MM.1S (cell line): ENCODE measurements around the gene NUP214.
"Not testable (repeated sequence)": the region's sequence is repeated elsewhere in the genome, so short reads cannot be mapped to it uniquely, and the experiment has no call there.

Source experiments
- DNase-seq: peaks from one replicate; pipeline ENCODE4 v3.0.0-alpha.2; 2015
- H2AFZ ChIP-seq: fragments of 300-600 bp; sonication (generic); 2 replicates; pipeline ENCODE4 v1.6.0; 2016; ENCODE audit warnings: antibody characterized with exemption, low read length
- H3F3A ChIP-seq: fragments of 300-600 bp; sonication (generic); 2 replicates; pipeline ENCODE4 v1.6.1; 2016; ENCODE audit warnings: mild to moderate bottlenecking, antibody characterized with exemption, low read length, moderate library complexity, mixed read lengths; ENCODE audit not compliant: insufficient read depth
- H3K27ac ChIP-seq: fragments of 300-600 bp; sonication (generic); 2 replicates; pipeline ENCODE4 v1.5.1; 2016; ENCODE audit warnings: mild to moderate bottlenecking, low read length
- H3K27me3 ChIP-seq: fragments of 300-600 bp; sonication (generic); replicated peaks from 2 replicates; pipeline ENCODE4 v1.6.0; 2016; ENCODE audit warnings: low read length; ENCODE audit not compliant: insufficient read depth
- H3K36me3 ChIP-seq: fragments of 300-600 bp; sonication (generic); replicated peaks from 2 replicates; pipeline ENCODE4 v1.6.1; 2016; ENCODE audit warnings: mild to moderate bottlenecking, low read length, mixed read lengths; ENCODE audit not compliant: insufficient read depth
- H3K4me1 ChIP-seq: fragments of 300-600 bp; sonication (generic); 2 replicates; pipeline ENCODE4 v1.6.1; 2016; ENCODE audit warnings: low read length, mixed read lengths
- H3K4me2 ChIP-seq: fragments of 300-600 bp; sonication (generic); 2 replicates; pipeline ENCODE4 v1.6.0; 2016; ENCODE audit warnings: low read depth, low read length
- H3K4me3 ChIP-seq: fragments of 300-600 bp; sonication (generic); 2 replicates; pipeline ENCODE4 v1.5.1; 2016; ENCODE audit warnings: low read length, mixed read lengths
- H3K79me2 ChIP-seq: fragments of 300-600 bp; sonication (generic); 2 replicates; pipeline ENCODE4 v1.6.1; 2016; ENCODE audit warnings: mixed run types, low read length, mixed read lengths
- H3K9ac ChIP-seq: fragments of 300-600 bp; sonication (generic); 2 replicates; pipeline ENCODE4 v1.6.1; 2016; ENCODE audit warnings: low read length, mixed read lengths
- H3K9me2 ChIP-seq: fragments of 300-600 bp; sonication (generic); replicated peaks from 2 replicates; pipeline ENCODE4 v1.6.1; 2016; ENCODE audit warnings: mild to moderate bottlenecking, low read length, mixed read lengths; ENCODE audit not compliant: insufficient read depth
- H3K9me3 ChIP-seq: fragments of 300-600 bp; sonication (generic); replicated peaks from 2 replicates; pipeline ENCODE4 v1.6.1; 2016; ENCODE audit warnings: mild to moderate bottlenecking, low read length, mixed read lengths; ENCODE audit not compliant: insufficient read depth
- H4K20me1 ChIP-seq: fragments of 300-600 bp; sonication (generic); 2 replicates; pipeline ENCODE4 v1.6.1; 2016; ENCODE audit warnings: mild to moderate bottlenecking, low read length, moderate library complexity, mixed read lengths; ENCODE audit not compliant: insufficient read depth
- CTCF ChIP-seq: fragments of 300-600 bp; sonication (generic); IDR thresholded peaks from 2 replicates; pipeline ENCODE4 v1.5.1; 2016; ENCODE audit warnings: antibody characterized with exemption, low read length, mixed read lengths
- EZH2 ChIP-seq: fragments of 300-600 bp; sonication (generic); optimal IDR thresholded peaks from 2 replicates; pipeline ENCODE3; 2017; ENCODE audit warnings: low read depth, mild to moderate bottlenecking, antibody characterized with exemption, low read length, mixed read lengths
- EZH2phosphoT487 ChIP-seq: fragments of 300-600 bp; sonication (generic); IDR thresholded peaks from 2 replicates; pipeline ENCODE4 v1.6.1; 2018; ENCODE audit warnings: antibody characterized with exemption, low read length

NUP214 gene

GRCh38 chr9:131270171-131271015 lies 145.0 kb downstream of the NUP214 start:
- peak overlapping the region; percentile 27; the same call in 1 of the 2 replicates for H3K4me2 ChIP-seq
- no peaks in the 10 kb centered on the region for H4K20me1 ChIP-seq
- no peak overlapping the region for H2AFZ ChIP-seq
- H3K4me3 ChIP-seq = no peak overlapping the region
- peaks cover 40% of the 10 kb centered on the region for H3K4me1 ChIP-seq
- no peaks in the 10 kb centered on the region for H3K36me3 ChIP-seq
- peaks cover 31% of the 10 kb centered on the region for H3F3A ChIP-seq
- H3K9me3 ChIP-seq = no peaks in the 10 kb centered on the region
- no peaks in the 10 kb centered on the region for H3K9me2 ChIP-seq
- TF ChIP-seq EZH2 = no peak
- TF ChIP-seq EZH2phosphoT487 = no peak
- no peak for TF ChIP-seq CTCF
- no peaks in the 10 kb centered on the region for H3K27me3 ChIP-seq
- H3K9ac ChIP-seq = no peak overlapping the region
- peaks cover 89% of the 10 kb centered on the region for H3K79me2 ChIP-seq
- peak overlapping the region; percentile 85; the same call in 1 of the 2 replicates for H3K27ac ChIP-seq
- DNase-seq = no peak

DNA sequence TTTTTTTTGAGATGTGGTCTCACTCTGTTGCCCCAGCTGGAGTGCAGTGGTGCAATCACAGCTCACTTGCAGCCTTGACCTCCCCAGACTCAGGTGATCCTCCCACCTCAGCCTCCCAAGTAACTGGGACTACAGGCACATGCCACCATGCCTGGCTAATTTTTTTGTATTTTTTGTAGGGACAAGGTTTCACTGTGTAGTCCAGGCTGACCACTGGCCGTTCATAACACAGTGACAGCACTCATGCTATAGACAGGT lies 145.6 kb downstream of the NUP214 start:
- H3K4me1 ChIP-seq = peaks cover 40% of the 10 kb centered on the region
- H2AFZ ChIP-seq, H3K4me3 ChIP-seq, DNase-seq, H3K27ac ChIP-seq, H3K9me2 ChIP-seq, H4K20me1 ChIP-seq, H3K36me3 ChIP-seq, H3K4me2 ChIP-seq, H3K27me3 ChIP-seq, H3K9me3 ChIP-seq, H3K9ac ChIP-seq: not testable (repeated sequence)
- peaks cover 37% of the 10 kb centered on the region for H3F3A ChIP-seq
- peaks cover 89% of the 10 kb centered on the region for H3K79me2 ChIP-seq

GRCh38 chr9:131271506-131271931 lies 146.1 kb downstream of the NUP214 start:
- peaks cover 88% of the 10 kb centered on the region for H3K79me2 ChIP-seq
- H3K9ac ChIP-seq = no peak overlapping the region
- H4K20me1 ChIP-seq = no peaks in the 10 kb centered on the region
- peaks cover 40% of the 10 kb centered on the region for H3K4me1 ChIP-seq
- no peak overlapping the region for H2AFZ ChIP-seq
- TF ChIP-seq EZH2phosphoT487 = no peak
- no peak for TF ChIP-seq EZH2
- TF ChIP-seq CTCF = no peak
- no peak overlapping the region for H3K27ac ChIP-seq
- H3K27me3 ChIP-seq = no peaks in the 10 kb centered on the region
- H3K36me3 ChIP-seq = no peaks in the 10 kb centered on the region
- no peak overlapping the region for H3K4me3 ChIP-seq
- peaks cover 41% of the 10 kb centered on the region for H3F3A ChIP-seq
- no peaks in the 10 kb centered on the region for H3K9me3 ChIP-seq
- DNase-seq = no peak
- no peak overlapping the region for H3K4me2 ChIP-seq
- no peaks in the 10 kb centered on the region for H3K9me2 ChIP-seq

- no peak overlapping the region for H3K9ac ChIP-seq
- H3K4me2 ChIP-seq = peak overlapping the region; percentile 38; the same call in 1 of the 2 replicates
- H3F3A ChIP-seq = peaks cover 41% of the 10 kb centered on the region
- H3K27me3 ChIP-seq = no peaks in the 10 kb centered on the region
- no peaks in the 10 kb centered on the region for H4K20me1 ChIP-seq
- no peak overlapping the region for H3K27ac ChIP-seq
- H2AFZ ChIP-seq = no peak overlapping the region
- no peak for DNase-seq
- no peaks in the 10 kb centered on the region for H3K9me2 ChIP-seq
- no peak for TF ChIP-seq CTCF
- no peak for TF ChIP-seq EZH2phosphoT487
- H3K4me1 ChIP-seq = peaks cover 40% of the 10 kb centered on the region
- peaks cover 82% of the 10 kb centered on the region for H3K79me2 ChIP-seq
- no peaks in the 10 kb centered on the region for H3K9me3 ChIP-seq
- no peak overlapping the region for H3K4me3 ChIP-seq
- H3K36me3 ChIP-seq = no peaks in the 10 kb centered on the region
Measured at GRCh38 chr9:131272212-131272611, 146.8 kb downstream of the NUP214 start.
